ENCODE data around the gene NCAPD2.

NCAPD2 gene

GRCh38 chr12:6534945-6535696 is 41.2 kb downstream of the NCAPD2 start:
- peak; percentile 65 for DNase-seq (ENCODE audit: low read depth)

- DNase-seq (ENCODE audit: low read depth), result no peak
Observed at GRCh38 chr12:6535697-6535946, 41.7 kb downstream of the NCAPD2 start.

- no peak for DNase-seq (ENCODE audit: low read depth)
Observed at GRCh38 chr12:6535960-6536847, 42.3 kb downstream of the NCAPD2 start.

GRCh38 chr12:6536894-6537579 is 43.1 kb downstream of the NCAPD2 start:
- no peak for DNase-seq (ENCODE audit: low read depth)

- peak; percentile 63 for DNase-seq (ENCODE audit: low read depth)
Observed at GRCh38 chr12:6537580-6538419, 43.9 kb downstream of the NCAPD2 start.

- DNase-seq (ENCODE audit: low read depth), result no peak
Observed at GRCh38 chr12:6538420-6539313, 44.8 kb downstream of the NCAPD2 start.

GRCh38 chr12:6539314-6539682 is 45.4 kb downstream of the NCAPD2 start:
- no peak for DNase-seq (ENCODE audit: low read depth)

- DNase-seq (ENCODE audit: low read depth), result no peak
Observed at GRCh38 chr12:6539707-6540134, 45.8 kb downstream of the NCAPD2 start.

- no peak for DNase-seq (ENCODE audit: low read depth)
Observed at GRCh38 chr12:6540181-6540877, 46.4 kb downstream of the NCAPD2 start.

- DNase-seq (ENCODE audit: low read depth), result no peak
Observed at GRCh38 chr12:6541371-6542165, 47.7 kb downstream of the NCAPD2 start.

- no peak for DNase-seq (ENCODE audit: low read depth)
Observed at GRCh38 chr12:6542209-6543009, 48.5 kb downstream of the NCAPD2 start.

GRCh38 chr12:6546016-6546415 is 52.1 kb downstream of the NCAPD2 start:
- DNase-seq (ENCODE audit: low read depth), result no peak

- no peak for DNase-seq (ENCODE audit: low read depth)
Observed at GRCh38 chr12:6547566-6547965, 53.7 kb downstream of the NCAPD2 start.

GRCh38 chr12:6547987-6548386 is 54.1 kb downstream of the NCAPD2 start:
- DNase-seq (ENCODE audit: low read depth), result no peak

- DNase-seq (ENCODE audit: low read depth), result no peak
Observed at GRCh38 chr12:6548556-6548955, 54.7 kb downstream of the NCAPD2 start.

- DNase-seq (ENCODE audit: low read depth), result no peak
Observed at GRCh38 chr12:6548966-6549683, 55.2 kb downstream of the NCAPD2 start.

- no peak for DNase-seq (ENCODE audit: low read depth)
Observed at GRCh38 chr12:6549684-6550151, 55.8 kb downstream of the NCAPD2 start.
